SK-N-SH (cell line): ENCODE results near the gene RAB20.

Experiments
- CTCF ChIP-seq: fragments of 200-600 bp; sonication (generic); IDR thresholded peaks from 2 replicates; pipeline ENCODE4 v1.6.1; 2017; ENCODE audit warnings: antibody characterized with exemption, mild to moderate bottlenecking, moderate library complexity
- ELF1 ChIP-seq: IDR thresholded peaks from 2 replicates; pipeline ENCODE4 v1.4.0; 2012
- EP300 ChIP-seq, 2 experiments: IDR thresholded peaks; 2 replicates each; pipeline versions ENCODE4 v1.4.0 to v1.6.1; 2012; ENCODE audit warnings: borderline replicate concordance in 1 of 2, low read depth in 1 of 2, low read length in 1 of 2
- IRF3 ChIP-seq: fragments of 150-350 bp; IDR thresholded peaks from 2 replicates; pipeline ENCODE4 v1.6.1; 2016; ENCODE audit warnings: mild to moderate bottlenecking, low read depth, low read length
- JUND ChIP-seq: IDR thresholded peaks from 2 replicates; pipeline ENCODE4 v1.4.0; 2012
- MAX ChIP-seq: IDR thresholded peaks from 2 replicates; pipeline ENCODE4 v1.4.0; 2012; ENCODE audit warnings: low read depth
- NRF1 ChIP-seq: IDR thresholded peaks from 2 replicates; pipeline ENCODE4 v1.6.1; 2012; ENCODE audit warnings: low read depth, mild to moderate bottlenecking, low read length
- POLR2AphosphoS5 ChIP-seq: IDR thresholded peaks from 2 replicates; pipeline ENCODE4 v1.6.1; 2012; ENCODE audit warnings: low read depth, low read length
- RAD21 ChIP-seq: IDR thresholded peaks from 2 replicates; pipeline ENCODE4 v1.6.1; 2012; ENCODE audit warnings: mild to moderate bottlenecking, low read length
- RXRA ChIP-seq: IDR thresholded peaks from 2 replicates; pipeline ENCODE4 v1.4.0; 2012; ENCODE audit warnings: low read depth, mild to moderate bottlenecking, borderline replicate concordance
- SIN3A ChIP-seq: IDR thresholded peaks from 2 replicates; pipeline ENCODE4 v1.6.1; 2012; ENCODE audit warnings: low read depth, mild to moderate bottlenecking, low read length, moderate library complexity, borderline replicate concordance
- SMC3 ChIP-seq: IDR thresholded peaks from 2 replicates; pipeline ENCODE4 v1.6.1; 2012; ENCODE audit warnings: low read depth, low read length, improper control_type of control experiment
- TCF12 ChIP-seq: IDR thresholded peaks from 2 replicates; pipeline ENCODE4 v1.4.0; 2012
- USF1 ChIP-seq: IDR thresholded peaks from 2 replicates; pipeline ENCODE4 v1.4.0; 2012; ENCODE audit warnings: low read depth, borderline replicate concordance

GRCh38 chr13:110548891-110549794 lies 12.4 kb downstream of the RAB20 start:
- 0 out of 2 replicates have a peak, but pooled peaks have one; percentile 24 for TF ChIP-seq CTCF
- no peak for TF ChIP-seq SMC3
- TF ChIP-seq EP300 (IDR thresholded peaks at IDR 0.05; ENCODE audit: borderline replicate concordance in 1 of 2, low read depth in 1 of 2, low read length in 1 of 2): no peak
- no peak for TF ChIP-seq JUND
- no peak for TF ChIP-seq TCF12
- no peak for TF ChIP-seq RAD21
- no peak for TF ChIP-seq ELF1
- no peak for TF ChIP-seq RXRA
- no peak for TF ChIP-seq POLR2AphosphoS5
- TF ChIP-seq SIN3A: no peak
- no peak for TF ChIP-seq USF1
- no peak for TF ChIP-seq MAX
- TF ChIP-seq NRF1: no peak
- no peak for TF ChIP-seq IRF3
